ENCODE data around the gene LAMB4. TPM values are rescaled to one million over a fixed set of nuclear protein-coding genes. Genes with fewer than 3 reads are reported as not detected.

The LAMB4 gene
- total RNA-seq, 2 experiments from 2014 or later, result not detected

- peaks cover 2% of the 10 kb centered on the region for H3K27me3 Mint-ChIP-seq
- intact Hi-C loops (cut with micrococcal nuclease), result no loop called here
- no peak for TF ChIP-seq CTCF (IDR thresholded peaks at IDR 0.05)
- ChIA-PET POLR2A (no interaction called here), CTCF (no interaction called here)
- no peak overlapping the region for H3K27ac Mint-ChIP-seq
- H3K9me3 Mint-ChIP-seq, result no peaks in the 10 kb centered on the region
- no peaks in the 10 kb centered on the region for H3K36me3 Mint-ChIP-seq (ENCODE audit: low read depth)
- no peaks in the 10 kb centered on the region for H3K4me1 Mint-ChIP-seq (ENCODE audit: low read depth)
- DNase-seq (no peak), ATAC-seq (no peak)
- H3K4me3 Mint-ChIP-seq, result no peak overlapping the region
Observed at GRCh38 chr7:108086962-108087361, 43.2 kb downstream of the LAMB4 start.

DNA sequence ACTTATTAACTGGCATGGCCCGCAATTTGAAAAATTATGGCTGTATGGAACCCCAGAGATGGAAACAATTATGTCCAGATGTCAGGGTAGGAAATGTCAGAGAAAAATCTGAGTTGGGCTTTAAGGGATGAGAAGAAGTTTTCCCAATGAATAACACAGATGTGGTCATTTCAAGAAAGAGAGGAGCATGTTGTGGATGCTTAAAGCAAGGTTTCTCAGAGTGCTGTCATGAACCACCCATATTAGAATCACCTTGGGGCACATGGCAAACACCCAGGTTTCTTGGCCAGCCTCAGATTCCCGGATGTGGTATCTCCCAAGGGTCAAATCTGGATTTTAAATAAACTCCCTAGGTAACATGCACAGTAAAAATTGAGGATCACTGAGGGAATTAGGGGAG is 43.6 kb downstream of the LAMB4 start:
- ATAC-seq (no peak), DNase-seq (no peak)
- ChIA-PET POLR2A (no interaction called here), CTCF (no interaction called here)
- no peaks in the 10 kb centered on the region for H3K36me3 Mint-ChIP-seq (ENCODE audit: low read depth)
- TF ChIP-seq CTCF (IDR thresholded peaks at IDR 0.05), result no peak
- intact Hi-C loops (cut with micrococcal nuclease), result no loop called here
- H3K4me1 Mint-ChIP-seq (ENCODE audit: low read depth), result no peaks in the 10 kb centered on the region
- H3K27me3 Mint-ChIP-seq, result peaks cover 2% of the 10 kb centered on the region
- peaks cover 2% of the 10 kb centered on the region for H3K9me3 Mint-ChIP-seq
- no peak overlapping the region for H3K27ac Mint-ChIP-seq
- H3K4me3 Mint-ChIP-seq, result no peak overlapping the region

- H3K4me3 Mint-ChIP-seq, result no peak overlapping the region
- H3K27me3 Mint-ChIP-seq, result no peaks in the 10 kb centered on the region
- H3K27ac Mint-ChIP-seq, result no peak overlapping the region
- no peak for DNase-seq
- CTCF ChIA-PET, result no interaction called here
- no peak for TF ChIP-seq CTCF (IDR thresholded peaks at IDR 0.05)
- no peak for ATAC-seq
- intact Hi-C loops (cut with micrococcal nuclease), result no loop called here
- no peaks in the 10 kb centered on the region for H3K4me1 Mint-ChIP-seq (ENCODE audit: low read depth)
- H3K9me3 Mint-ChIP-seq, result peaks cover 5% of the 10 kb centered on the region
- POLR2A ChIA-PET, result interaction anchor here (0.6 kb wide), 1 partner anchor 408 kb away, joined by 3 read pairs; no protein-coding TSS in a partner anchor
- H3K36me3 Mint-ChIP-seq (ENCODE audit: low read depth), result no peaks in the 10 kb centered on the region
Observed at GRCh38 chr7:108083980-108084379, 46.2 kb downstream of the LAMB4 start.

GRCh38 chr7:108079648-108080591 is 50.2 kb downstream of the LAMB4 start:
- DNase-seq (no peak), ATAC-seq (no peak)
- Mint-ChIP-seq H3K27me3 (peaks cover under 1% of the 10 kb centered on the region), H3K4me1 (ENCODE audit: low read depth) (no peaks in the 10 kb centered on the region), H3K9me3 (peaks cover 5% of the 10 kb centered on the region), H3K36me3 (ENCODE audit: low read depth) (no peaks in the 10 kb centered on the region), H3K27ac (no peak overlapping the region), H3K4me3 (no peak overlapping the region)
- no peak for TF ChIP-seq CTCF (IDR thresholded peaks at IDR 0.05)
- POLR2A ChIA-PET, result no interaction called here
- intact Hi-C loops (cut with micrococcal nuclease), result no loop called here
- CTCF ChIA-PET, result no interaction called here

GRCh38 chr7:108079276-108079647 is 50.9 kb downstream of the LAMB4 start:
- ChIA-PET CTCF (no interaction called here), POLR2A (no interaction called here)
- ATAC-seq, result no peak
- DNase-seq, result no peak
- no peak for TF ChIP-seq CTCF (IDR thresholded peaks at IDR 0.05)
- H3K9me3 Mint-ChIP-seq, result peaks cover 5% of the 10 kb centered on the region
- peaks cover 2% of the 10 kb centered on the region for H3K27me3 Mint-ChIP-seq
- no peaks in the 10 kb centered on the region for H3K36me3 Mint-ChIP-seq (ENCODE audit: low read depth)
- intact Hi-C loops (cut with micrococcal nuclease), result no loop called here
- no peak overlapping the region for H3K27ac Mint-ChIP-seq
- no peak overlapping the region for H3K4me3 Mint-ChIP-seq
- no peaks in the 10 kb centered on the region for H3K4me1 Mint-ChIP-seq (ENCODE audit: low read depth)
